Mesenchymal stem cell (in vitro differentiated cells and primary cell): ENCODE data around the gene TNFRSF14.
"Not testable (repeated sequence)": the region's sequence is repeated elsewhere in the genome, so short reads cannot be mapped to it uniquely, and the experiment has no call there.

ENCODE experiments used
- DNase-seq: peaks from one replicate; pipeline ENCODE4 v3.0.0-alpha.2; 2013
- H2AFZ ChIP-seq: one replicate; pipeline ENCODE4 v1.6.1; 2013; ENCODE audit warnings: low read depth, mild to moderate bottlenecking, control low read depth, inconsistent platforms, low read length, moderate library complexity
- H2AK5ac ChIP-seq: 2 replicates; pipeline ENCODE4 v1.6.1; 2013; ENCODE audit warnings: low read length, moderate library complexity, mild to moderate bottlenecking, inconsistent platforms; ENCODE audit not compliant: severe bottlenecking
- H2BK120ac ChIP-seq: one replicate; pipeline ENCODE4 v1.6.1; 2013; ENCODE audit warnings: low read depth, mild to moderate bottlenecking, inconsistent platforms, low read length, moderate library complexity
- H2BK12ac ChIP-seq, 2 experiments: one replicate each; pipeline ENCODE4 v1.6.1; 2013; ENCODE audit warnings: inconsistent platforms in 2 of 2, low read length in 2 of 2, mild to moderate bottlenecking in 2 of 2, moderate library complexity in 2 of 2, control low read depth in 1 of 2
- H2BK15ac ChIP-seq: one replicate; pipeline ENCODE4 v1.6.1; 2013; ENCODE audit warnings: mild to moderate bottlenecking, low read depth, inconsistent platforms; ENCODE audit not compliant: poor library complexity, severe bottlenecking
- H2BK5ac ChIP-seq: 2 replicates; pipeline ENCODE4 v1.6.1; 2013; ENCODE audit warnings: low read depth, mild to moderate bottlenecking, low read length, control low read depth, inconsistent platforms; ENCODE audit not compliant: poor library complexity, severe bottlenecking
- H3K14ac ChIP-seq, 2 experiments: one replicate each; pipeline ENCODE4 v1.6.1; 2013; ENCODE audit warnings: inconsistent platforms in 2 of 2, low read length in 2 of 2, control low read depth in 1 of 2, mild to moderate bottlenecking in 1 of 2, moderate library complexity in 1 of 2
- H3K18ac ChIP-seq, 2 experiments: one replicate each; pipeline ENCODE4 v1.6.1; 2013; ENCODE audit warnings: inconsistent platforms in 2 of 2, low read length in 2 of 2, control low read depth in 1 of 2, low read depth in 1 of 2, mild to moderate bottlenecking in 1 of 2
- H3K23ac ChIP-seq, 2 experiments: one replicate each; pipeline ENCODE4 v1.6.1; 2013; ENCODE audit warnings: inconsistent platforms in 2 of 2, low read length in 2 of 2, mild to moderate bottlenecking in 2 of 2, moderate library complexity in 2 of 2, control low read depth in 1 of 2
- H3K27ac ChIP-seq: 2 replicates; pipeline ENCODE4 v1.5.1; 2013; ENCODE audit warnings: mild to moderate bottlenecking, moderate library complexity, low read length, control low read depth, inconsistent platforms; ENCODE audit not compliant: poor library complexity, severe bottlenecking
- H3K27me3 ChIP-seq, 2 experiments: 2 replicates each; pipeline versions ENCODE4 v1.6.1 to v1.7.0; 2013; ENCODE audit warnings: low read length in 2 of 2, mild to moderate bottlenecking in 2 of 2, moderate library complexity in 2 of 2, control low read depth in 1 of 2, inconsistent platforms in 1 of 2; ENCODE audit not compliant: control insufficient read depth in 1 of 2, insufficient read depth in 1 of 2
- H3K36me3 ChIP-seq, 2 experiments: 2 replicates each; pipeline versions ENCODE4 v1.6.1 to v1.7.0; 2013; ENCODE audit warnings: low read length in 2 of 2, control low read depth in 1 of 2, inconsistent platforms in 1 of 2, low read depth in 1 of 2, mild to moderate bottlenecking in 1 of 2; ENCODE audit not compliant: insufficient read depth in 2 of 2, control insufficient read depth in 1 of 2
- H3K4ac ChIP-seq, 2 experiments: one replicate each; pipeline ENCODE4 v1.6.1; 2013; ENCODE audit warnings: inconsistent platforms in 2 of 2, low read length in 2 of 2, mild to moderate bottlenecking in 2 of 2, moderate library complexity in 2 of 2, control low read depth in 1 of 2, low read depth in 1 of 2
- H3K4me1 ChIP-seq: 2 replicates; pipeline ENCODE4 v1.6.1; 2013; ENCODE audit warnings: low read depth, low read length, control low read depth; ENCODE audit not compliant: control insufficient read depth, insufficient read depth
- H3K4me2 ChIP-seq: 2 replicates; pipeline ENCODE4 v1.6.1; 2013; ENCODE audit warnings: low read length, mild to moderate bottlenecking, inconsistent platforms; ENCODE audit not compliant: poor library complexity, severe bottlenecking
- H3K4me3 ChIP-seq, 2 experiments: 2 replicates each; pipeline versions ENCODE4 v1.5.1 to v1.7.0; 2013; ENCODE audit warnings: low read length in 2 of 2, mild to moderate bottlenecking in 2 of 2, control low read depth in 1 of 2, low read depth in 1 of 2; ENCODE audit not compliant: insufficient read depth in 1 of 2
- H3K79me1 ChIP-seq: replicated peaks from 2 replicates; pipeline ENCODE4 v1.6.1; 2013; ENCODE audit warnings: mild to moderate bottlenecking, control low read depth, low read length, inconsistent platforms; ENCODE audit not compliant: poor library complexity, severe bottlenecking
- H3K9ac ChIP-seq: 2 replicates; pipeline ENCODE4 v1.7.0; 2013; ENCODE audit warnings: mild to moderate bottlenecking, low read length, moderate library complexity
- H3K9me3 ChIP-seq: 2 replicates; pipeline ENCODE4 v1.7.0; 2013; ENCODE audit warnings: mild to moderate bottlenecking, low read length; ENCODE audit not compliant: control insufficient read depth
- H4K8ac ChIP-seq: one replicate; pipeline ENCODE4 v1.6.1; 2013; ENCODE audit warnings: inconsistent platforms, mild to moderate bottlenecking, low read length, moderate library complexity
- H4K91ac ChIP-seq: one replicate; pipeline ENCODE4 v1.6.1; 2013; ENCODE audit warnings: mild to moderate bottlenecking, low read length, inconsistent platforms
- WGBS: methylation state at CpG from one replicate; pipeline ENCODE4 v1.1.7; 2013; ENCODE audit warnings: mixed read lengths; 5-methylcytosine and 5-hydroxymethylcytosine counted together

Gene TNFRSF14

DNA sequence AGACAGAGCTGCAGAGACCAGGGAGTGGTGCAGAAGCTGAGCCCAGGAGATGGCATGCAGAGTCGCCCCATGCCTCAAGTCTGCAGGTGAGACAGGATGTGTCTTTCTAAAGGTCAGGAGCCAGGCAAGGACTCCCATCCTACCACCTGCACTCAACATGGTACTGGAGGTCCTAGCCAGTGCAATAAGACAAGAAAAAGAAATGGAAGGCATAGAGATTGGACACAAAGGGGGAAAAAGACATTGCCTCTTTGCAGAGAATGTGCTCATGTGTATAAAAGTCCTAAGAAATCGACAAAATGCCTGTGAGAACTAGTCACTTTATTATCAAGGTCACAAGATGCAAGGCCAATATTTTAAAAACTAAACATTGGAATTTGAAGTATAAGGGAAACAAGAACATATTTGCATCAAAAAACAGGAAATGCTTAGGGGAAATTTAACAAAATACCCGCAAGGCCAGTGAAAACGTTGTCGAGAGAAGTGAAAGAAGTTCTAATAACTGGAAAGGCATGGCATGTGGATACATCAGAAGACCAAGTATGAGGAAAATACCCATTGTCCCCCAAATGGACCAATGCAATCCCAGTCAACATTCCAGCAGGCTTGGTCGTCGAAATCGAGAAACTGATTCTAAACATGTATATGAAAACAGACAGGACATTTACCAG, 17.2 kb downstream of the TNFRSF14 start:
- Histone ChIP-seq H2BK120ac (no peak overlapping the region), H4K8ac (no peak overlapping the region), H3K14ac (no peak overlapping the region), H3K36me3 (no peaks in the 10 kb centered on the region), H3K79me1 (no peaks in the 10 kb centered on the region), H2BK12ac (no peak overlapping the region), H3K9ac (no peak overlapping the region), H2AK5ac (no peak overlapping the region), H3K27ac (no peak overlapping the region), H4K91ac (no peak overlapping the region), H3K4me3 (no peak overlapping the region), H3K4me2 (no peak overlapping the region), H2BK15ac (no peak overlapping the region), H2AFZ (no peak overlapping the region), H3K4ac (no peak overlapping the region), H2BK5ac (no peak overlapping the region), H3K23ac (no peak overlapping the region), H3K18ac (no peak overlapping the region), H3K9me3 (peaks cover 6% of the 10 kb centered on the region), H3K4me1 (peaks cover 6% of the 10 kb centered on the region), H3K27me3 (peaks cover 5 to 20% of the 10 kb centered on the region in 2 experiments)
- WGBS: 91% methylated on average over 7 of the region's 8 CpGs
- DNase-seq: no peak

DNA sequence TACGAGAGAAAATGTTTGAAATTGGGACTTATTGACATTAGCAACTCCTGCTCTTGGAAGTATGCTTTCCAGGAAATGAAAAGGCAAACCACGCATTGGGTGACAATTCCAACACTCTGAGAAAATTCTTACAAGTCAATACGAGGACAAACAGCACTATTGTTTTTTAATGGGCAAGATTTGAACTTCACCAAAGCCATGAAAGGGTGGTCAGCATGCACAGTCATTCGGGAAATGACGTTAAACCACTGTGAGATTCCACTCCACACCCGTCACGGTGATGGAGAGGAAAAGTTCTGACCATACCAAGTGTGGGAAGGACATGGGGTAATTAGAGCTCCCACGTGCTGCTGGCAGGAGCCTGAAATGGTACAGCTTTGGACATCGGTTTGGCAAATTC, 18.2 kb downstream of the TNFRSF14 start:
- H2BK12ac ChIP-seq: no peak overlapping the region
- H3K36me3 ChIP-seq: no peaks in the 10 kb centered on the region
- H2AK5ac ChIP-seq: no peak overlapping the region
- no peak overlapping the region for H3K9ac ChIP-seq
- no peaks in the 10 kb centered on the region for H3K79me1 ChIP-seq
- peaks cover 6% of the 10 kb centered on the region for H3K9me3 ChIP-seq
- DNase-seq: no peak
- WGBS: 82% methylated on average over 8 of the region's 9 CpGs
- peaks cover 7% of the 10 kb centered on the region for H3K4me1 ChIP-seq
- H3K4ac ChIP-seq: no peak overlapping the region
- no peak overlapping the region for H2AFZ ChIP-seq
- H3K23ac ChIP-seq: no peak overlapping the region
- no peak overlapping the region for H2BK5ac ChIP-seq
- no peak overlapping the region for H4K8ac ChIP-seq
- H3K27me3 ChIP-seq: peaks cover 5 to 16% of the 10 kb centered on the region in 2 experiments
- no peak overlapping the region for H4K91ac ChIP-seq
- no peak overlapping the region for H3K18ac ChIP-seq
- H2BK120ac ChIP-seq: no peak overlapping the region
- no peak overlapping the region for H2BK15ac ChIP-seq
- no peak overlapping the region for H3K4me3 ChIP-seq
- no peak overlapping the region for H3K27ac ChIP-seq
- no peak overlapping the region for H3K4me2 ChIP-seq
- H3K14ac ChIP-seq: no peak overlapping the region

DNA sequence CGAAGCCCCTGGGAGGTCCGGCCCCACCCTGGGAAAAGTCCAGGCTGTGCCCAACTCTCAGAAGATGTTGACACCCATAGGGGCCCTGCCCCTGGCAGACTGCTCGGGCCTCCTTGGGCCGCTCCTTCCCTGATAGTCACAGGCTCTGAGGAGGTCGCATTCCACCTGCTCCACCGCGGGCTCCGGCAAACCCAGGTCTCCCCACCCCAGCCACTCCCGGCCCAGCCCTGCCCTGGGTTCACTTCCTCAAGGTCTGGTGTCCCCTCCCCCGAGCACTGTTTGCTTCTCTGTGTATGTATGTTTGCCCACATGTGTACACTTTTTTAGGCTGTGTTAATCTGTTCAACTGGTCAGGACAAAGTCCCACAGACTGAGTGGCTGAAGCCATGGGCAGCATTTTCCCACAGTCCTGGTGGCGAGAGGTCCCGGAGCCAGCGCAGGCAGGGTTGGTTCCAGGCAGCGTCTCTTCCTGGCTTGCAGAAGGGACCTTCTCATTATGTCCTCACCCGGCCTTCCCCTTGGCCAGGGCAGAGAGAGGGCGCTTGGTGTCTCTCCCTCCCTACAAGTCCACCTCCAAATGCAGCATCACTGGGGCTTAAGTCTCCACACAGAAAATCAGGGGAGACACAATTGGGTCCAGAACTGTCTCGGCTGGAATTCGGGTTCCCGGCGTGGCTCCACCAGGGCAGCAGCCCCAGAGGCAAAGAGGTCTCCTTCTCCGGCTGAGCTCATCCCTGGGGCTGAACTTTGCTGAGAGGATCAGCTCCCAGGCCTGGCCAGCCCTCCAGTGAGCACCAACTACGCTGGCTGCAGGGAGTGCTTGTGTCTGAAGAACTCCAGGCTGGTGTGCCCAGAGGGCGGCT, 19.9 kb downstream of the TNFRSF14 start:
- peaks cover 0 to 4% of the 10 kb centered on the region in 2 experiments for H3K27me3 ChIP-seq
- no peak overlapping the region for H2AK5ac ChIP-seq
- H3K9me3 ChIP-seq: peaks cover 6% of the 10 kb centered on the region
- no peak overlapping the region for H4K91ac ChIP-seq
- no peaks in the 10 kb centered on the region for H3K79me1 ChIP-seq
- H4K8ac ChIP-seq: no peak overlapping the region
- H3K4me1 ChIP-seq: peaks cover 7% of the 10 kb centered on the region
- no peak overlapping the region for H2BK120ac ChIP-seq
- no peak overlapping the region for H3K18ac ChIP-seq
- H3K4me3 ChIP-seq: no peak overlapping the region
- no peak overlapping the region for H2BK15ac ChIP-seq
- H3K4me2 ChIP-seq: no peak overlapping the region
- no peak overlapping the region for H3K27ac ChIP-seq
- H3K23ac ChIP-seq: no peak overlapping the region
- no peak for DNase-seq
- H3K9ac ChIP-seq: no peak overlapping the region
- H2BK12ac ChIP-seq: no peak overlapping the region
- no peaks in the 10 kb centered on the region for H3K36me3 ChIP-seq
- H2AFZ ChIP-seq: no peak overlapping the region
- WGBS: 86% methylated on average over 20 of the region's 23 CpGs
- no peak overlapping the region for H3K14ac ChIP-seq
- no peak overlapping the region for H3K4ac ChIP-seq
- H2BK5ac ChIP-seq: no peak overlapping the region

DNA sequence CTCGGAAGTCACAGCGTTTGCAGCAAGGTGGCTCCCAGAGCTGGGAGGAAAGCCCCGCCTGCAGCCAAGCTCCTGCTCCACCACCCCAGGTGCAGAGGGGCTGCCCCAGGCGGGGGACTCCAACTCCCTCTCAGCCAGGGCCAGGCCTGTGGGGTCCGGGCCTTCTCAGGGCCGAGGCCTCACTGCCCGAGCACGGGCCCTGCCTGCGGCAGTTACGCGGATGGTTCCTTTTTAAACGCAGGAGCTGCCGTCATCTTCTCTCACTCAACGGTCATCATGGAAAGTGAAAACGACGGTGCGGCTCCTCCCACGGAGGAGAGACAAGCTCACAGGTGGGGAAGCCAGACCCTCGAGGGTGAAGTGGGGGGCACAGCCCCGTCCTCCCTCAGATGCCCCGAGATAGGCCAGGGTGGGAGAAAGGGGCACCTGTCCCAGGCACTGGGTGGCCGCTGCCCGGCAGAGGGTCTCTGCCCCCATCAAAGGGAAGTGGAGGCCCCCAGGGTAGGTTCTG, 21.4 kb downstream of the TNFRSF14 start:
- H3K27me3 ChIP-seq, H2BK120ac ChIP-seq, H3K27ac ChIP-seq, H3K9me3 ChIP-seq, H3K9ac ChIP-seq, H3K4ac ChIP-seq, H2BK12ac ChIP-seq, H2AK5ac ChIP-seq, H3K18ac ChIP-seq, H3K4me3 ChIP-seq, H3K23ac ChIP-seq, H2AFZ ChIP-seq, H2BK15ac ChIP-seq, H2BK5ac ChIP-seq, H4K8ac ChIP-seq, H3K4me1 ChIP-seq, H3K4me2 ChIP-seq, DNase-seq, H3K36me3 ChIP-seq, H3K14ac ChIP-seq, H3K79me1 ChIP-seq, H4K91ac ChIP-seq: not testable (repeated sequence)
- WGBS: 87% methylated on average over 20 of the region's 23 CpGs
